OCI-LY7 (cell line): ENCODE results near the gene TCEA3.

ENCODE experiments used
- CTCF ChIP-seq: fragments of 200-600 bp; sonication (generic); conservative IDR thresholded peaks from 2 replicates; pipeline ENCODE4 v1.5.1; 2014; ENCODE audit warnings: mild to moderate bottlenecking, antibody characterized with exemption, low read length, moderate library complexity, mixed read lengths
- EZH2phosphoT487 ChIP-seq: fragments of 200-600 bp; sonication (generic); IDR thresholded peaks from 2 replicates; pipeline ENCODE4 v1.6.1; 2018; ENCODE audit warnings: low read depth, borderline replicate concordance, mild to moderate bottlenecking, mixed run types, antibody characterized with exemption, low read length, moderate library complexity, mixed read lengths

GRCh38 chr1:23402286-23403037, 22.1 kb downstream of the TCEA3 start:
- TF ChIP-seq CTCF (no peak), EZH2phosphoT487 (no peak)
